H1 (cell line): ENCODE measurements around the gene GALT. TPM values are rescaled to one million over a fixed set of nuclear protein-coding genes. Genes with fewer than 3 reads are reported as not detected.

Experiments
- CTCF ChIA-PET: fragments of 300-600 bp; sonication (Branson Sonifier 250); formaldehyde crosslinking; loops from one replicate; lab custom pipeline; 2021; ENCODE audit not compliant: partially characterized antibody; lab: Charles Lee
- POLR2A ChIA-PET: fragments of 300-600 bp; sonication (Branson Sonifier 250); formaldehyde crosslinking; loops from one replicate; lab custom pipeline; 2021; ENCODE audit warnings: inconsistent platforms; ENCODE audit not compliant: partially characterized antibody; lab: Charles Lee
- DNase-seq, 2 experiments: peaks; one replicate each; pipeline versions ENCODE4 v3.0.0 to v3.0.0-alpha.2; 2010 to 2022; ENCODE audit warnings: low spot score in 2 of 2, low read depth in 1 of 2, mixed read lengths in 1 of 2
- FAIRE-seq: peaks from 2 replicates; lab custom pipeline; 2011; peaks lifted over from hg19 to GRCh38; lab: Jason Lieb, UNC
- H2AFZ ChIP-seq: 2 replicates; pipeline ENCODE4 v1.8.1; 2012; ENCODE audit warnings: low read length, inconsistent platforms
- H2AK5ac ChIP-seq: 2 replicates; pipeline ENCODE4 v1.6.1; 2013; ENCODE audit warnings: low read depth, low read length
- H2BK120ac ChIP-seq: replicated peaks from 2 replicates; pipeline ENCODE3; 2013; ENCODE audit warnings: low read depth, low read length, inconsistent platforms
- H2BK12ac ChIP-seq: 2 replicates; pipeline ENCODE4 v1.6.1; 2013; ENCODE audit warnings: low read depth, low read length
- H2BK15ac ChIP-seq: 2 replicates; pipeline ENCODE4 v1.6.1; 2013; ENCODE audit warnings: low read length
- H2BK20ac ChIP-seq: 2 replicates; pipeline ENCODE4 v1.6.1; 2013; ENCODE audit warnings: low read length
- H2BK5ac ChIP-seq: 2 replicates; pipeline ENCODE4 v1.6.1; 2013; ENCODE audit warnings: low read depth, low read length
- H3K14ac ChIP-seq: 2 replicates; pipeline ENCODE4 v1.6.1; 2013; ENCODE audit warnings: inconsistent platforms; ENCODE audit not compliant: insufficient read length
- H3K18ac ChIP-seq: 2 replicates; pipeline ENCODE4 v1.6.1; 2013; ENCODE audit warnings: low read length; ENCODE audit errors: extremely low read depth
- H3K23ac ChIP-seq: 2 replicates; pipeline ENCODE4 v1.6.1; 2013; ENCODE audit warnings: inconsistent platforms; ENCODE audit not compliant: insufficient read length
- H3K23me2 ChIP-seq: 2 replicates; pipeline ENCODE4 v1.6.1; 2013; ENCODE audit warnings: low read depth, low read length
- H3K27ac ChIP-seq: 2 replicates; pipeline ENCODE4 v1.6.1; 2011; ENCODE audit warnings: low read depth, low read length, inconsistent platforms
- H3K27me3 ChIP-seq, 4 experiments: replicated peaks in 1 of 4; 1 replicate in 1 of 4; 2 replicates in 3 of 4; pipeline versions ENCODE4 v1.6.1 to v1.8.1; 2011 to 2013; ENCODE audit warnings: low read length in 3 of 4, mild to moderate bottlenecking in 3 of 4, inconsistent platforms in 2 of 4, mixed read lengths in 2 of 4, moderate library complexity in 1 of 4; ENCODE audit not compliant: control insufficient read depth in 3 of 4, insufficient read depth in 3 of 4; ENCODE audit errors: extremely low read depth in 1 of 4
- H3K36me3 ChIP-seq, 4 experiments: 2 replicates each; pipeline versions ENCODE4 v1.6.1 to v1.8.1; 2011 to 2013; ENCODE audit warnings: mild to moderate bottlenecking in 4 of 4, low read length in 3 of 4, moderate library complexity in 2 of 4, control low read depth in 1 of 4, inconsistent platforms in 1 of 4; ENCODE audit not compliant: insufficient read depth in 4 of 4, control insufficient read depth in 2 of 4
- H3K4ac ChIP-seq: replicated peaks from 2 replicates; pipeline ENCODE3; 2013; ENCODE audit warnings: low read length, low read depth, mixed read lengths, inconsistent platforms; ENCODE audit not compliant: insufficient read length
- H3K4me1 ChIP-seq, 4 experiments: replicated peaks in 1 of 4; 1 replicate in 1 of 4; 2 replicates in 3 of 4; pipeline versions ENCODE4 v1.6.1 to v1.8.1; 2011 to 2013; ENCODE audit warnings: low read length in 3 of 4, inconsistent platforms in 2 of 4, mixed read lengths in 1 of 4; ENCODE audit not compliant: insufficient read depth in 4 of 4, control insufficient read depth in 3 of 4
- H3K4me2 ChIP-seq, 2 experiments: 2 replicates each; pipeline versions ENCODE4 v1.6.1 to v1.8.1; 2011 to 2013; ENCODE audit warnings: low read depth in 2 of 2, low read length in 2 of 2, control low read depth in 1 of 2, inconsistent platforms in 1 of 2, mild to moderate bottlenecking in 1 of 2; ENCODE audit not compliant: insufficient read depth in 1 of 2
- H3K4me3 ChIP-seq, 4 experiments: fragments of 200-600, 300-600 bp in 1 of 4; sonication (generic), shearing (Covaris generic), sonication (Bioruptor Twin) in 1 of 4; 2 replicates each; pipeline versions ENCODE4 v1.5.1 to v1.8.1; 2011 to 2016; ENCODE audit warnings: low read length in 4 of 4, low read depth in 3 of 4, control low read depth in 2 of 4, inconsistent platforms in 2 of 4, mild to moderate bottlenecking in 2 of 4, mixed read lengths in 1 of 4, moderate library complexity in 1 of 4; ENCODE audit not compliant: insufficient read depth in 2 of 4; ENCODE audit errors: extremely low read depth in 1 of 4
- H3K56ac ChIP-seq: replicated peaks from 2 replicates; pipeline ENCODE3; 2013; ENCODE audit warnings: low read depth, mild to moderate bottlenecking, mixed read lengths, low read length, inconsistent platforms; ENCODE audit not compliant: insufficient read length
- H3K79me1 ChIP-seq: 2 replicates; pipeline ENCODE4 v1.6.1; 2013; ENCODE audit warnings: low read depth, low read length, control low read depth
- H3K79me2 ChIP-seq, 2 experiments: 2 replicates each; pipeline versions ENCODE4 v1.6.1 to v1.8.1; 2012 to 2013; ENCODE audit warnings: low read length in 2 of 2, mild to moderate bottlenecking in 2 of 2, inconsistent platforms in 1 of 2; ENCODE audit not compliant: insufficient read depth in 2 of 2, control insufficient read depth in 1 of 2
- H3K9ac ChIP-seq, 4 experiments: replicated peaks in 1 of 4; 1 replicate in 1 of 4; 2 replicates in 3 of 4; pipeline versions ENCODE4 v1.6.1 to v1.8.1; 2011 to 2013; ENCODE audit warnings: low read depth in 3 of 4, low read length in 3 of 4, control low read depth in 2 of 4, mild to moderate bottlenecking in 2 of 4, moderate library complexity in 2 of 4, inconsistent platforms in 1 of 4; ENCODE audit errors: extremely low read depth in 1 of 4
- H3K9me3 ChIP-seq, 2 experiments: 2 replicates each; pipeline versions ENCODE4 v1.6.1 to v1.8.1; 2012 to 2013; ENCODE audit warnings: mild to moderate bottlenecking in 2 of 2, moderate library complexity in 2 of 2, control low read depth in 1 of 2, inconsistent platforms in 1 of 2, low read depth in 1 of 2, low read length in 1 of 2, mixed read lengths in 1 of 2; ENCODE audit not compliant: insufficient read depth in 2 of 2
- H4K20me1 ChIP-seq, 2 experiments: replicated peaks in 1 of 2; 2 replicates each; pipeline versions ENCODE3 to v1.8.1; 2011 to 2013; ENCODE audit warnings: inconsistent platforms in 2 of 2, low read length in 2 of 2, mild to moderate bottlenecking in 1 of 2; ENCODE audit not compliant: insufficient read depth in 2 of 2, control insufficient read depth in 1 of 2
- H4K5ac ChIP-seq: 2 replicates; pipeline ENCODE4 v1.6.1; 2013; ENCODE audit warnings: low read length, low read depth, mixed read lengths, inconsistent platforms; ENCODE audit not compliant: insufficient read length
- H4K8ac ChIP-seq: 2 replicates; pipeline ENCODE4 v1.8.0; 2013; ENCODE audit warnings: mild to moderate bottlenecking, moderate library complexity, low read length, inconsistent platforms; ENCODE audit not compliant: insufficient read depth; ENCODE audit errors: extremely low read depth
- H4K91ac ChIP-seq: replicated peaks from 2 replicates; pipeline ENCODE3; 2013; ENCODE audit warnings: low read length, mixed read lengths, inconsistent platforms; ENCODE audit not compliant: insufficient read length
- ASH2L ChIP-seq: fragments of 200-600, 300-600 bp; sonication (generic); IDR thresholded peaks from one replicate; pipeline ENCODE4 v1.7.1; 2017; ENCODE audit warnings: low read length
- CHD1 ChIP-seq: IDR thresholded peaks from 2 replicates; pipeline ENCODE4 v1.6.1; 2012; ENCODE audit warnings: low read depth, low read length, improper control_type of control experiment
- CHD2 ChIP-seq: IDR thresholded peaks from 2 replicates; pipeline ENCODE4 v1.6.1; 2012; ENCODE audit warnings: low read length, improper control_type of control experiment
- CREB1 ChIP-seq: IDR thresholded peaks from 2 replicates; pipeline ENCODE4 v1.6.1; 2012; ENCODE audit warnings: inconsistent platforms
- EP300 ChIP-seq, 2 experiments: IDR thresholded peaks; 1 replicate in 1 of 2; 2 replicates in 1 of 2; pipeline ENCODE4 v1.6.1; 2011 to 2012; ENCODE audit warnings: low read depth in 2 of 2, low read length in 2 of 2, mild to moderate bottlenecking in 2 of 2, borderline replicate concordance in 1 of 2, inconsistent platforms in 1 of 2, moderate library complexity in 1 of 2
- GABPA ChIP-seq: IDR thresholded peaks from 2 replicates; pipeline ENCODE4 v1.6.1; 2011; ENCODE audit warnings: mild to moderate bottlenecking, low read length, moderate library complexity, borderline replicate concordance; ENCODE audit not compliant: insufficient read depth
- KDM1A ChIP-seq: fragments of 200-600, 300-600 bp; sonication (generic); IDR thresholded peaks from 2 replicates; pipeline ENCODE4 v1.7.1; 2016; ENCODE audit warnings: mild to moderate bottlenecking, low read length, borderline replicate concordance
- MAFK ChIP-seq: IDR thresholded peaks from 2 replicates; pipeline ENCODE4 v1.6.1; 2012; ENCODE audit warnings: low read depth, mild to moderate bottlenecking, improper control_type of control experiment, low read length
- NANOG ChIP-seq: IDR thresholded peaks from 2 replicates; pipeline ENCODE4 v1.6.1; 2011; ENCODE audit warnings: low read length, low read depth, mild to moderate bottlenecking, inconsistent platforms; ENCODE audit not compliant: insufficient read depth, poor library complexity, severe bottlenecking
- SP2 ChIP-seq: IDR thresholded peaks from 2 replicates; pipeline ENCODE4 v1.6.1; 2012; ENCODE audit warnings: mild to moderate bottlenecking, low read length, inconsistent platforms
- TCF12 ChIP-seq: IDR thresholded peaks from 2 replicates; pipeline ENCODE4 v1.6.1; 2011; ENCODE audit warnings: low read depth, mild to moderate bottlenecking, low read length
- YY1 ChIP-seq: IDR thresholded peaks from 2 replicates; pipeline ENCODE4 v1.6.1; 2011; ENCODE audit warnings: low read depth, mild to moderate bottlenecking, low read length
- WGBS, 2 experiments: shearing (Covaris generic) in 1 of 2; methylation state at CpG; one replicate each; pipeline versions ENCODE4 v1.1.6 to v1.1.7; 2013 to 2015; ENCODE audit warnings: low lambda C conversion rate in 2 of 2, mixed read lengths in 2 of 2, inconsistent platforms in 1 of 2, low coverage in 1 of 2, missing lambda C conversion rate in 1 of 2; ENCODE audit not compliant: insufficient replicate concordance in 2 of 2, insufficient coverage in 1 of 2, insufficient read length in 1 of 2; ENCODE audit errors: extremely low coverage in 1 of 2, missing lambda C conversion rate in 1 of 2; 5-methylcytosine and 5-hydroxymethylcytosine counted together
- polyA plus RNA-seq, 7 experiments: library from polyadenylated mRNA; depleted of rRNA in 3 of 7; stranded (reverse) in 5 of 7; unstranded in 2 of 7; fragments of >200 nt in 5 of 7; fragments of 200-250 nt in 2 of 7; gene quantifications; 1 replicate in 5 of 7; 2 replicates in 1 of 7; 4 replicates in 1 of 7; pipeline versions ENCODE4 v1.2.1 to v1.2.3, GENCODE V29; 2011 to 2013; ENCODE audit warnings: missing spikeins in 2 of 7, mixed read lengths in 2 of 7
- total RNA-seq: library from RNA; stranded (reverse); fragmentation: NEBNext Ultra II Directional; extraction: Animal tissue kit (Norgen Biotek cat#: 25700); gene quantifications from 2 replicates; pipeline ENCODE4 v1.2.1, GENCODE V29; 2021
- TF ChIP-seq, protein P1 (sequence below): IDR thresholded peaks from 2 replicates; pipeline ENCODE4 v1.6.1; 2012; ENCODE audit warnings: inconsistent platforms

Gene GALT
- total and polyA plus RNA-seq, 2 of the 8 experiments (the other 6 are each of a cell fraction or from before 2014, with no cell fraction given), result 21.9 to 50.6 TPM

DNA sequence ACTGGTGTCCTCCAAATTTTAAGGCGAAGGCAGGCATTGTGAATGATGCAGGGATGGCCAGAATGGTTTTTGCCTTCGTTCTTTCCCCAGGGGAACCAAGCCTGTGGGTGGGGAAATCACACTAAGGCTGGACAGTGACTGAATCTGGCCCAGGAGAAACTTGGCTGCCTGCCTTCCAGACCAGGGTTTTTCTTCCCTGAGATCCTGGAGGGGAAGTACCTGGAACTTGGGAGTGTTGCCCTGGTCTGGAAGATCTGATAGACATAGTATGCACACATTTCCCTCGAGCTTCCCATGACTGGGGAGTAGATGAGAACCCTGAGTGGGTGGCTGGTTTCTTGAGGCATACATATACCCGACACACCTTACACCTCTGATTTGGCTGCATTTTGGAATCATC is 4.8 kb downstream of the GALT start:
- peaks cover 3 to 23% (median 8%) of the 10 kb centered on the region in 4 experiments; a peak in 7 of 8 replicates for H3K36me3 ChIP-seq
- ChIA-PET POLR2A (interaction anchor here (1.4 to 12.8 kb wide), 4 partner anchors 11 to 59 kb away, joined by 3 to 127 read pairs (median 48); partner anchors contain the start of genes ARID3C, CCL27 and SIGMAR1), CTCF (interaction anchor here (1.4 to 15.2 kb wide), 3 partner anchors 10 to 51 kb away, joined by 4 to 277 read pairs (median 23); partner anchors contain the start of genes GALT and SIGMAR1)
- H3K79me2 ChIP-seq, result peaks cover 0 to 12% of the 10 kb centered on the region in 2 experiments; a peak in 1 of 4 replicates
- peak overlapping the region in 1 of 4 experiments; percentile 28; a peak in 1 of 7 replicates for H3K9ac ChIP-seq
- no peak overlapping the region for H3K23ac ChIP-seq
- no peak overlapping the region for H3K14ac ChIP-seq
- no peak overlapping the region for H2BK5ac ChIP-seq
- H2BK12ac ChIP-seq, result no peak overlapping the region
- H2AK5ac ChIP-seq, result no peak overlapping the region
- H4K8ac ChIP-seq, result no peak overlapping the region
- no peak overlapping the region for H3K18ac ChIP-seq
- H3K23me2 ChIP-seq, result peaks cover 15% of the 10 kb centered on the region
- no peak overlapping the region; the same call in 1 of the 2 replicates for H3K27ac ChIP-seq
- DNase-seq, result no peak
- H2AFZ ChIP-seq, result no peak overlapping the region
- H3K4me1 ChIP-seq, result peaks cover 6 to 32% (median 15%) of the 10 kb centered on the region in 4 experiments
- H3K4me2 ChIP-seq, result peak overlapping the region; percentile 65 to 77
- H4K5ac ChIP-seq, result no peak overlapping the region
- no peaks in the 10 kb centered on the region for H3K9me3 ChIP-seq
- H3K4me3 ChIP-seq, result peak overlapping the region; percentile 48 to 65 (median 57)
- H4K20me1 ChIP-seq, result peaks cover 2 to 12% of the 10 kb centered on the region in 2 experiments
- H2BK120ac ChIP-seq, result no peak overlapping the region
- no peaks in the 10 kb centered on the region; a peak in 1 of 7 replicates for H3K27me3 ChIP-seq
- WGBS, 2 experiments, result 91% methylated on average over 4 of the region's 4 CpGs; no CpG with 5 or more reads in 1 of the 2 experiments
- H3K56ac ChIP-seq, result no peak overlapping the region
- H2BK15ac ChIP-seq, result no peak overlapping the region
- H3K79me1 ChIP-seq, result peaks cover 6% of the 10 kb centered on the region; the same call in 1 of the 2 replicates
- H3K4ac ChIP-seq, result no peak overlapping the region
- no peak overlapping the region for H4K91ac ChIP-seq
- H2BK20ac ChIP-seq, result no peak overlapping the region
- no peak for FAIRE-seq
- TF ChIP-seq SP2 (no peak), NANOG (no peak), EP300 (IDR thresholded peaks at IDR 0.05; ENCODE audit: borderline replicate concordance in 1 of 2, low read depth in 2 of 2, low read length in 2 of 2) (no peak), CHD2 (no peak), YY1 (no peak), MAFK (no peak), ASH2L (no peak), KDM1A (no peak), CREB1 (no peak), GABPA (no peak), TCF12 (no peak), CHD1 (no peak)
- TF ChIP-seq, protein P1, sequence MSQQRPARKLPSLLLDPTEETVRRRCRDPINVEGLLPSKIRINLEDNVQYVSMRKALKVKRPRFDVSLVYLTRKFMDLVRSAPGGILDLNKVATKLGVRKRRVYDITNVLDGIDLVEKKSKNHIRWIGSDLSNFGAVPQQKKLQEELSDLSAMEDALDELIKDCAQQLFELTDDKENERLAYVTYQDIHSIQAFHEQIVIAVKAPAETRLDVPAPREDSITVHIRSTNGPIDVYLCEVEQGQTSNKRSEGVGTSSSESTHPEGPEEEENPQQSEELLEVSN, result no peak
